ENCODE results near the gene C3orf18.

DNA sequence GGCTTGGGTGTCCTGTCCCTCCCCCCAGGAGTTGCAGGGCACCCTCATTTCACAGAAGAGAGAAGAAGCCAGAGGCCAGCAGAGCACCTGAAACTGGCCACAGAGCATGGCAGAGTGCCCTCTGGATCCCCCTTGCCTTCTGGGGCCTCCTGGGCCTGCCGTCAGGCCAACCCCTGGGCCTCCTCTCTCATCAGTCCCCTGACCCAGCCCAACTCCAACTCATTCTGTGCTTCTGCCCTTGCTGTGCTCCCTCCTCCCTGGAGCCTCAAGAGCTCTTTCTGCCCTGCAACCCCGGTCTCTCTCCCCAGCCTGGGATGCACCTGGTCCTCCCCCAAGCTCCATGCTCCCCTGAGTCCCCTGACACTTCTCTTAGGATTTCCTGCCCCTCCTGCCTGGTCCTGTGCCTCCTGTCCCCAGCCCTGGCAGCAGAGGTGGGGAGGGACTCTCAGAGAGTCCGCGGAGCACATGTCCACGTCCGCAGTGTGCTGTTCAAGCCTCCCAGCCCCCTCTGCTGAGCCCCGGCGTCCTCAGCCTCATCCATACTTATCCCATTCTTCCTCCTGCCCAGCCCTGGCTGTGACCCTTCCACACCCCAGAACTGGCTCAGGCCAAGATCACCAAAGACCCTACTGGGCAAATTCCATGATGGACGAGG, 33.6 kb downstream of the C3orf18 start:
- TF ChIP-seq, protein P1, sequence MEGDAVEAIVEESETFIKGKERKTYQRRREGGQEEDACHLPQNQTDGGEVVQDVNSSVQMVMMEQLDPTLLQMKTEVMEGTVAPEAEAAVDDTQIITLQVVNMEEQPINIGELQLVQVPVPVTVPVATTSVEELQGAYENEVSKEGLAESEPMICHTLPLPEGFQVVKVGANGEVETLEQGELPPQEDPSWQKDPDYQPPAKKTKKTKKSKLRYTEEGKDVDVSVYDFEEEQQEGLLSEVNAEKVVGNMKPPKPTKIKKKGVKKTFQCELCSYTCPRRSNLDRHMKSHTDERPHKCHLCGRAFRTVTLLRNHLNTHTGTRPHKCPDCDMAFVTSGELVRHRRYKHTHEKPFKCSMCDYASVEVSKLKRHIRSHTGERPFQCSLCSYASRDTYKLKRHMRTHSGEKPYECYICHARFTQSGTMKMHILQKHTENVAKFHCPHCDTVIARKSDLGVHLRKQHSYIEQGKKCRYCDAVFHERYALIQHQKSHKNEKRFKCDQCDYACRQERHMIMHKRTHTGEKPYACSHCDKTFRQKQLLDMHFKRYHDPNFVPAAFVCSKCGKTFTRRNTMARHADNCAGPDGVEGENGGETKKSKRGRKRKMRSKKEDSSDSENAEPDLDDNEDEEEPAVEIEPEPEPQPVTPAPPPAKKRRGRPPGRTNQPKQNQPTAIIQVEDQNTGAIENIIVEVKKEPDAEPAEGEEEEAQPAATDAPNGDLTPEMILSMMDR (IDR thresholded peaks at IDR 0.05): no peak
- TF ChIP-seq POLR2A (IDR thresholded peaks at IDR 0.05): no peak
